C4-2B (cell line): ENCODE data around the gene MYH11.
"Not testable (repeated sequence)": the region's sequence is repeated elsewhere in the genome, so short reads cannot be mapped to it uniquely, and the experiment has no call there.

Experiments used
- H3K27ac ChIP-seq: fragments of 450-650 bp; 2 replicates; pipeline ENCODE4 v1.5.1; 2017
- ZFX ChIP-seq: fragments of 450-650 bp; IDR thresholded peaks from 2 replicates; pipeline ENCODE4 v1.6.1; 2017
- TF ChIP-seq, protein P1 (sequence below): fragments of 450-650 bp; conservative IDR thresholded peaks from 2 replicates; pipeline ENCODE4 v1.5.1; 2017; ENCODE audit warnings: mild to moderate bottlenecking

The MYH11 gene

DNA sequence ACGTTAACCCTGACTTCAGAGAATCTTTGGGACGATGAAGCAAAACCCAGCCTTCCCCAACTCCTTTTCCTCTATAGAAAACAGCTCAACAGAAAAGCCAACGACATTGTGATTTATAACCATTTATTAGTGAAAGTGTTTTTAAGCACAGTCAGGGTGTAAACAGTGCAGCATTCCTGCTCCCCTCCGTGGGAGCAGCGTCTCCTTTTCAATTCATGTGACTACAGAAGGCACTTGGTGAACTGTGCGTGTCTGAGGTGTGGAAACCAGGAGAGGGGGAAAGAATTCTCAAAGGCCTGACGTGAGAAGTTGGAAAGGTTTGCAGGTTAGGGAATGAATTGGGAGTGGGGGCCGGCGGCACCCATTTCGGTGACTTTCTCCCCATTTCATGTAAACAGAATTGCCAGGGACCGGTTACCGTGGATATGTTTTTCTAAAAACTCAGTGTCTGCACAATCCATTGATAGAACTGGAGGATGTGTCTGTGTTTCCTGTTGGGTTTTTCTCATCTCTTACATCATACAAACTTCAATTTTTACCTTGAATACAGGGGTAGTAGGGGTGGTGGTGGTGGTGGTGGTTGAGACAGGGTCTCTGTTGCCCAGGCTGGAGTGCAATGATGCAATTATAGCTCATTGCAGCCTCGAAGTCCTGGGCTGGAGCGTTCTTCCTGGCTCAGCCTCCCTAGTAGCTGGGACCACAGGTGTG, 153.6 kb downstream of the MYH11 start:
- TF ChIP-seq, protein P1, sequence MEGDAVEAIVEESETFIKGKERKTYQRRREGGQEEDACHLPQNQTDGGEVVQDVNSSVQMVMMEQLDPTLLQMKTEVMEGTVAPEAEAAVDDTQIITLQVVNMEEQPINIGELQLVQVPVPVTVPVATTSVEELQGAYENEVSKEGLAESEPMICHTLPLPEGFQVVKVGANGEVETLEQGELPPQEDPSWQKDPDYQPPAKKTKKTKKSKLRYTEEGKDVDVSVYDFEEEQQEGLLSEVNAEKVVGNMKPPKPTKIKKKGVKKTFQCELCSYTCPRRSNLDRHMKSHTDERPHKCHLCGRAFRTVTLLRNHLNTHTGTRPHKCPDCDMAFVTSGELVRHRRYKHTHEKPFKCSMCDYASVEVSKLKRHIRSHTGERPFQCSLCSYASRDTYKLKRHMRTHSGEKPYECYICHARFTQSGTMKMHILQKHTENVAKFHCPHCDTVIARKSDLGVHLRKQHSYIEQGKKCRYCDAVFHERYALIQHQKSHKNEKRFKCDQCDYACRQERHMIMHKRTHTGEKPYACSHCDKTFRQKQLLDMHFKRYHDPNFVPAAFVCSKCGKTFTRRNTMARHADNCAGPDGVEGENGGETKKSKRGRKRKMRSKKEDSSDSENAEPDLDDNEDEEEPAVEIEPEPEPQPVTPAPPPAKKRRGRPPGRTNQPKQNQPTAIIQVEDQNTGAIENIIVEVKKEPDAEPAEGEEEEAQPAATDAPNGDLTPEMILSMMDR: no peak
- no peak for TF ChIP-seq ZFX
- H3K27ac ChIP-seq: no peak overlapping the region

DNA sequence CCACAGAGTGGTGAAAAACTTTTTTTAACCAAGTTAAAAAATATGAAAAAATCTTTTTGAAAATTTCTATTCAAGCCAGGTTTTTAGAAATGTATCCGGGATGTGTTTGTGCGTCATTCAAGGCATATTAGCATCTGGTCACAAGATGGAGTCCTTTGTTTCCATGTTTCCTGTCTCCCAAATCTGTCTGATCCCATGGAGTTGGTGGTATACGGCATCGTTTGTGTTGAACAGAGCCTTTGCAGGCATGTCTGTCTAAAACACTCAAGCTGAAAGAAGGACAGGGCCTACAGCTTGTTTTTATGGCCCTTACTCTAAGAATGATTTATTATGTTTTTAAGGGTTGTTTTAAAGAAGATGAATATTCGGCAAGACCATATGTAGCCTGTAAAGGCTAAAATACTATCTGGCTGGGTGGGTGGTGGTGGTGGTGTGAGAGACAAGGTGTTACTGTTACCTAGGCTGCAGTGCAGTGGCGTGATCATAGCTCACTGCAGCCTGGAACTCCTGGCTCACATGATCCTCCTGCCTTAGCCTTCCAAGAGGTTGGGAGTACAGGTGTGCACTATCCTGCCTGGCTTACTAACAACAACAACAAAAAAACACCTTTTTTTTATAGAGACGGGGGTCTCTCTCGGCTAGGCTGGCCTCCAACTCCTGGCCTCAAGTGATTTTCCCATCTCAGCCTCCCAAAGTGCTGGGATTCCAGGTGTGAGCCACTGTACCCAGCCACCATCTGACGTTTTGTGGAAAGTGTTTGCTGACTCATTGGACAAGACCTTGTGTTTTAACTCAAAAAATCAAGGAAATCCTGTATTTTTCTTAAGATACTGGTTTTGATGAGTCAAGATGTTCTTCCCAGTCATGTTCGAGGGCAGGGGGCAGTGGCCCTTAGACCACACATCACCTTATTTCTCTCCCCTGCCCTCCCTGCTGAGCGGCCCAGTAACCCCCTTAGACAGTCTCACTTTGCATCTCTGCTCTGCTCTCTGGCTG, 154.6 kb downstream of the MYH11 start:
- H3K27ac ChIP-seq: no peak overlapping the region
- no peak for TF ChIP-seq ZFX
- TF ChIP-seq, protein P1: no peak

DNA sequence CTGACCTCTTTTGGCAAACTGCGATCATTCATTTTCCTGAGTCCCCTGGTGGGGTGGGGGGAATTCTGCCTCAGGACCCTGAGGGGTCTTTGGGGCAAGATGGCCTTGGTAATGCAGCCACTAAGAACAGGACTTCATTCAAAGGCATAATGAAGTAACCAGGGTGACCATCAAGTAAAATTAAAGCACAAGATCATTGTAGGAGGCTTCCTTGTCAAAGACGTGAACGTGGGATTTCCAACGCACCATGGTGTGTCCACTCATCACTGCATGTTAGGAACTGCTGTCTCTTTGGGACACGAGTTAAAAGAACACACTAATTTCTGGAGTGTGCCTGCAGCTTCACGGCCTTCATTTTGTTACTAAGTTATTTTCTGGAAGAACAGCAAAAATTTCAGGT, 155.5 kb downstream of the MYH11 start:
- TF ChIP-seq ZFX: no peak
- TF ChIP-seq, protein P1: no peak
- no peak overlapping the region for H3K27ac ChIP-seq

DNA sequence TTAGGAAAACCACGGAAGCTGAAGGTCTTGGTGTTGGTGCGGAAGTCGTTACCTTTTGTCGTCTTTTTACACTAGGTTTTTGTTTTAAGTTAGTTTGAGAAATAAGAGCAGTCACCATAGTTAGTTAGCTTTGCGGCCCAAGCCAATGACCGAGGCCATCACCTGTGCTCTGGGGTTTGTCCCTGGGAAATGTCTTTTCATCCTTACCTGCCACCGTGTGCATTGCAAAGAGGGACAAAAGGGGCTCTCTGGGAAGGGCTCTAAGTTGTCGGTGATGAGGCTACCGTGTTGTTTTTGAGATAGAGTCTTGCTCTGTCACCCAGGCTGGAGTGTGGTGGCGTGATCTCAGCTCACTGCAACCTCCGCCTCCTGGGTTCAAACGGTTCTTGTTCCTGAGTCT, 157.0 kb downstream of the MYH11 start:
- TF ChIP-seq, protein P1: no peak
- TF ChIP-seq ZFX: no peak
- H3K27ac ChIP-seq: no peak overlapping the region

DNA sequence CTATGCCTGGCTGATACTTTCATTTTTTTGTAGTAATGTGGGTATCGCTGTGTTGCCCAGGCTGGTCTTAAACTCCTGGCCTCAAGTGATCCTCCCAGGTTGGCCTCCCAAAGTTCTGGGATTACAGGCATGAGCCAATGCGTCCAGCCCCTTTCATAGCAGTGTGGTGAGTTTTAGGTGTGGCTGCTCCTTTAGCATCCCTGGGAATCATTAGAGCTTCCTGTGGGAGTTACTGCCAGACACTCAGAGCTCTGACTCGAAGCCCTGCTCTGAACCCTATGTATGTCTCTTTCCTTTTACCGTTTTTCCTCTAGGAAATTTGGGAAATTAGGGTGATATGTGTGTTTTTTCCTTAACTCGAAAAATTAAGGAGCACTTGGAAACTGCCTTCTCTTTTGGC, 162.3 kb downstream of the MYH11 start:
- H3K27ac ChIP-seq: no peak overlapping the region
- TF ChIP-seq, protein P1: no peak
- TF ChIP-seq ZFX: no peak

DNA sequence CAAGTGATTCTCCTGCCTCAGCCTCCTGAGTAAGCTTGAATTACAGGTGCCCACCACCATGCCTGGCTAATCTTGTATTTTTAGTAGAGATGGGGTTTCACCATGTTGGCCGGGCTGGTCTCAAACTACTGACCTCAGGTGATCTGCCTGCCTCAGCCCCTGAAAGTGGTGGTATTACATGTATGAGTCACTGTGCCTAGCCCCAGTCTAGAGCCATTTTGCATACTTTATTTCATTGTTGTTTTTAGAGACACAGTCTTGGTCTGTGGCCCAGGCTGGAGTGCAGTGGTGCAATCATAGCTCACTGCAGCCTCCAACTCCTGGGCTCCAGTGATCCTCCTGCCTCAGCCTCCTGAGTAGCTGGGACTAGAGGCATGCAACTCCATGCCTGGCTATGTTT, 164.3 kb downstream of the MYH11 start:
- not testable (repeated sequence) for H3K27ac ChIP-seq

DNA sequence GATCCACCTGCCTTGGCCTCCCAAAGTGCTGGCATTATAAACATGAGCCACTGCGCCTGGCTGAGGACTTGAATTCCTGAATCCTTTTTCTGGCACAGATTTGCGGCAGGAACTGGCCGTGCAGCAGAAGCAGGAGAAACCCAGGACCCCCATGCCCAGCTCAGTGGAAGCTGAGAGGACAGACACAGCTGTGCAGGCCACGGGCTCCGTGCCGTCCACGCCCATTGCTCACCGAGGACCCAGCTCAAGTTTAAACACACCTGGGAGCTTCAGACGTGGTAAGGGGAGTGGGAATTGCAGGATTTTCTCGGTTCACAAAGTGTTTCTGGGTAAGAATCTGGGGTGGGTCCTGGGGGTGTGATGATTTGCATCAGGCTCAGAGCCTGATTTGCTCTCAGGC, 165.8 kb downstream of the MYH11 start:
- H3K27ac ChIP-seq: no peak overlapping the region
- TF ChIP-seq, protein P1: no peak
- no peak for TF ChIP-seq ZFX
